Occipital lobe (tissue), 2 donors: ENCODE measurements around the gene CEPT1. TPM values are rescaled to one million over a fixed set of nuclear protein-coding genes. Genes with fewer than 3 reads are reported as not detected.

Experiments
- DNase-seq: peaks from one replicate; lab custom pipeline; 2025; lab: John Stamatoyannopoulos, UW
- total RNA-seq: library from RNA; depleted of rRNA; stranded (reverse); fragments of >200 nt; gene quantifications from one replicate; pipeline ENCODE4 v1.2.3, GENCODE V29; 2014

Gene CEPT1
- total RNA-seq, 1 donor from 2014 or later = 51.0 TPM

GRCh38 chr1:111145963-111146768, 6.1 kb downstream of the CEPT1 start:
- no peak for DNase-seq

GRCh38 chr1:111147948-111148347, 7.9 kb downstream of the CEPT1 start:
- DNase-seq = no peak

- no peak for DNase-seq
Observed at GRCh38 chr1:111148376-111148881, 8.4 kb downstream of the CEPT1 start.

- no peak for DNase-seq
Observed at GRCh38 chr1:111151838-111152237, 11.8 kb downstream of the CEPT1 start.

GRCh38 chr1:111154021-111154999, 14.3 kb downstream of the CEPT1 start:
- DNase-seq = no peak

GRCh38 chr1:111157431-111157830, 17.4 kb downstream of the CEPT1 start:
- DNase-seq = no peak

GRCh38 chr1:111161843-111162487, 21.9 kb downstream of the CEPT1 start:
- DNase-seq = no peak

GRCh38 chr1:111162488-111162880, 22.5 kb downstream of the CEPT1 start:
- DNase-seq = no peak

- DNase-seq = no peak
Observed at GRCh38 chr1:111163363-111163762, 23.3 kb downstream of the CEPT1 start.

GRCh38 chr1:111164151-111164550, 24.1 kb downstream of the CEPT1 start:
- no peak for DNase-seq

GRCh38 chr1:111172463-111172862, 32.4 kb downstream of the CEPT1 start:
- no peak for DNase-seq

- DNase-seq = no peak
Observed at GRCh38 chr1:111174070-111174469, 34.0 kb downstream of the CEPT1 start.

GRCh38 chr1:111175349-111175748, 35.3 kb downstream of the CEPT1 start:
- DNase-seq = no peak

- no peak for DNase-seq
Observed at GRCh38 chr1:111176678-111177077, 36.7 kb downstream of the CEPT1 start.

- no peak for DNase-seq
Observed at GRCh38 chr1:111179968-111180533, 40.0 kb downstream of the CEPT1 start.

GRCh38 chr1:111182052-111182451, 42.0 kb downstream of the CEPT1 start:
- no peak for DNase-seq

GRCh38 chr1:111183308-111184069, 43.5 kb downstream of the CEPT1 start:
- no peak for DNase-seq

GRCh38 chr1:111184663-111185062, 44.6 kb downstream of the CEPT1 start:
- no peak for DNase-seq

- no peak for DNase-seq
Observed at GRCh38 chr1:111190931-111191451, 51.0 kb downstream of the CEPT1 start.

GRCh38 chr1:111191496-111191895, 51.5 kb downstream of the CEPT1 start:
- DNase-seq = no peak
